Islet of Langerhans (tissue), 1 donor: Measurements from ENCODE around the gene VTI1B.
"Not testable (repeated sequence)": the region's sequence is repeated elsewhere in the genome, so short reads cannot be mapped to it uniquely, and the experiment has no call there.

ENCODE experiments used
- FAIRE-seq: peaks from one replicate; lab custom pipeline; 2011; peaks lifted over from hg19 to GRCh38; lab: Jason Lieb, UNC

VTI1B gene

DNA sequence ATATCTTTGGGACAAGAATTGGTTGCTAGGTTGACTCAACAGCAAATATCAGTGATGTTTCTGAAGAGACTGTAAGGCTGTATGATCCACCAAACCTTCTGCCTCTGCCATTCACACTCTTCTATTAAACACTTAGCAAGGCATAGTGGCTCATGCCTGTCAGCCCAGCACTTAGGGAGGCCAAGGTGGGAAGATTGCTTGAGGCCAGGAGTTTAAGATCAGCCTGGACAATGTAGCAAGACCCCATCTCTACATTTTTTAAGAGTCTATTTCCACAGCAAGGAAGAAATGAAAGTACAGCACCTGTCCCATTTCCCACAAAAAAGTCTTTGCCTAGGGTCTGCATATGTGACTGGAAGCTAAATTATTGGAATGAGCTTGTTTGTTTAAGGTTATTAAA, 46.9 kb downstream of the VTI1B start:
- no peak for FAIRE-seq

DNA sequence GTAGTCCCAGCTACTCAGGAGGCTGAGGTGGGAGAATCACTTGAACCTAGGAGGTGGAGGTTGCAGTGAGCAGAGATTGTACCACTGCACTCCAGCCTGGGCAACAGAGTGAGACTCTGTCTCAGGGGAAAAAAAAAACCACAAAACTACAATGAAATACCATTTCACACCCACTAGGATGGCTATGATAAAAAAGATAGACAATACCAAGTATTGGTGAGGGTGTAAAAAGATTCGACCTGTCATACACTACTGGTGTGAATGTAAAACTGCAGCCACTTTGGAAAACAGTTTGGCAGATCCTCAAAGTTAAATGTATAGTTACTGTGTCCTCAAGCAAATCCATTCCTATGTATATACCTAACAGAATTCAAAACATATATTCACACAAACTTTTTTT, 48.3 kb downstream of the VTI1B start:
- FAIRE-seq, result not testable (repeated sequence)

DNA sequence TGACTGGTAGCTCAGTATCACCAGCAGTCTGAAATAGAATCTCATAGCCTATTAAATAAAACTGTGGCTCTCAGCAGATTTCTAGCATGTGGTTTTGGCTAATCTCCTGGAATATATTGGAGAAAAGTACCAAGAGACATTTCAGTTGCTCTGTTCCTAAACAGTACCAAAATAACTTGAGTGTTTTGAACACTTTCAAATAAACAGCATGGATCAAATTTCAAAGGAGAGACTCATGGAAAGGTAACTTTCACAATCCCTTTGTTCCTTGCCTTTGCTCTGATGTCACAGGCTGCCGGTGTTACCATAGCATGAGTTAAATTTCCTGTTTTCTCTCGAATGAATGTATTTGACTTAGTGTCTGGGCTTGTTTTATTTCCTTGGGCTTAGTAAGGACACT, 51.3 kb downstream of the VTI1B start:
- no peak for FAIRE-seq

DNA sequence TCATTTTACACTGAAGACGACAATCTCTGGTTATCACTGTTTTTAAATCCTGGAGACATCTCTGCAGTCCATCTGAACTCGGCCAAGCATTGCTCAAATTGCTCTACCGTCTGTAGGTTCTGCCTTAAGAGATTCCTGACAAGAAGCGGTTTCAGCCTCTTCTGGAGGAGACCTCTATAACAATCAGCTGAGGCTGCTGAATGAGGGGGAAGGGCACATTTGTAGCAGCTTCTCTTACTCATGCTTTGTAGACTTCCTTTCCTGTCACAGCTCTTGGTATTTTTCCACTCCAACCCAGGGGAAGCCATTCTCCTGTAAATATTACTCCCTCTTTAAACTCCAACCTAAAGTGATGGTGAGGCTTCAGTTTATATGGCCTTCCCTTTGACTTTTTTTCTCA, 51.8 kb downstream of the VTI1B start:
- peak; percentile 89 for FAIRE-seq

DNA sequence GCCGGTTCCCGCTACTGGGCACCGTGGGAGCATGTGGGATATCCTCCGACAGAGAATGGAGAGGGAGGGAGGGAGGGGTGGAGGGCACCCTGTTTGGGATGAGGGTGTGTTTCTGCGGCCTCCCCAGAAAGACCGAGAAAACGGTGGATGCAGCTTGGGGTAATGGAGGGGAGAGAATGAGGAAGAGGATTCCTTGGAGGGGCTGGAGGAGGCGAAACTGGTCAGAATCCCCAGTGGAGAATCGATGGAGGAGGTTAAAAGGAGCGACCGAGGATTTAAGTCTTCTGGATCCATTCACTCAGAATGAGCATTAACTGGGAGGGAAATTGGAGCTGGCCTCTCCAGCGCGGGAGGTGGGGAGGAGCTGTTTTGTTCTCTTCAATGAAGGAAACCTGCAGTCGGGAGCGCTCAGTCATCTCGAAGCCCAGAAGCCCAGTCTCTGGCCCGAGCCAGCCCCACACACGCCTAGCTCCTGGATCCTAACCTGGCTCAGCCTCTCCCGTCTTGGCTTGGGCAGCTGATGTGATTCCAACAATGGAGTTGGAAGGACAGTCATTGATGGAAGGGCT, 54.1 kb downstream of the VTI1B start:
- no peak for FAIRE-seq

DNA sequence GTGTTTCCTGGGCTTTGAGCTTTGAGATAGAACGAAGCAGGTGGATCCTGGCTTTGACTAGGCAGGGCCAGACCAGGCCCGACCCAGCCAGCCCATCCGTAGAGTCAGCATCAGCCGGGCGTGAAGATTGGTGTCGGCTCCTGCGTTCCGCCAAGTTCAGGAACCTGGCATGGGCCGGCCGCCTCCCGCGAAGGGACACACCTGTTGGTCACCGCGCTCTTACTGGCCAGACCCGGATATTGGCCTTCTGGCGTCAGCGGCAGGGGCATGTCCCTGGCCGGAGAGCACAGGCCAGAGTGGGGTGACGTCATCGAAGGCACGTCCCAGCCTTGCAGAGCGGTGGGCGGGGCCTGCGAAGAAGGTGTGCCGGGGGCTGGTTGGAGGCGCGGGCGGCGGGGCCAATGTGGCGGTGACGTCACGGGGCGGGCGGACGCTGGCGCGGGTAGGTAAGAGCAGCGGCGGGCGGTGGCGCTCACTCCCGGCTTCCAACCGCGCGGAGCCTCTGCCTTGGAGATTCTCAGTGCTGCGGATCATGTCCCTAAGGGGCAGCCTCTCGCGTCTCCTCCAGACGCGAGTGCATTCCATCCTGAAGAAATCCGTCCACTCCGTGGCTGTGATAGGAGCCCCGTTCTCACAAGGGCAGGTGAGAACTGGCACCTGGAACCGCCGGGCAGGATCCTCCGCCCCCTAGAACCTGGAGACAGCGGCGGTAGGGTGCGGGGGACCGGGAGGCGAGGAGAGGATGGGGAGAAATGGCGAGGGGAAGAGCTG, 54.8 kb downstream of the VTI1B start, which contains the start of gene ARG2:
TSS of gene ARG2 (plus strand) at position 475 of the 771 bp plus-strand sequence. CDS start at position 533, 58 bp downstream.
- no peak for FAIRE-seq

DNA sequence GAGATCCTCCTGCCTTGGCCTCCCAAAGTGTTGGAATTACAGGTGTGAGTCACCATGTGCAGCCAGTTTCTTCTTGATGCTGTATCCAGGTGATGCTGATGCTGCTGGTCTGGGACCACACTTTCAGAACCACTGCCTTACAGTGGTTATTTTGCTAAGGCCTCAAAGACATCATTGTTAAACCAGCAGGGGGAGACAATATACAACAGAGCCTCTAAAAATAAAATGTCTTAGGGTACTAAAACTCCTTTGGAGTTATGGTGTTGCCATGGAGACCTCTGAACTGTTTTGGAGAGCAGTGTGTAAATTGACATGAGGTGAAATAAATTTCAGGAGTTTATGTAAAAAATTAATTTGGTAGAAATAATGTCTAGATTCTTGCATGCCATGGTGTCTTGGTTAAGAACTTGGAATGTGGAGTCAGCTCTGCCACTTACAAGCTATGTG, 55.8 kb downstream of the VTI1B start:
- FAIRE-seq, result peak; percentile 77

DNA sequence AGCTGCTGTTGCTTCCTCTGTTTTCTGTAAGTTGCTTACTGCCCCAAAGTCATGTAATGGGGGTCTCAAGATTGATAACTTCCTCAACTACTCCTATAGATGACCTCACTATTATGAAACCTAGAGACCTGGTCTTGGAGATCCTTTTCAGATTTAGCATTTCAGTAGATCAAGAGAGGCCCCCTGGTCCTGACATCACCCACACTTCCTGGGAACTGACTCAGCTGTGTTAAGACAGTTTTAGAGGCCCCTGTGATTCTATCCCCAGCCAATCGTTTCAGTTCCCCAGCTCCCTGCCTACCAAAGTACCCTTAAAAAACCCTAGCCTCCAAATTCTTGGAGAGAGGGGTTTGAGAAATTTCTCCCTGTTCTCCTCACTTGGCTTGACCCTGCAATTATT, 63.9 kb downstream of the VTI1B start:
- FAIRE-seq, result no peak

DNA sequence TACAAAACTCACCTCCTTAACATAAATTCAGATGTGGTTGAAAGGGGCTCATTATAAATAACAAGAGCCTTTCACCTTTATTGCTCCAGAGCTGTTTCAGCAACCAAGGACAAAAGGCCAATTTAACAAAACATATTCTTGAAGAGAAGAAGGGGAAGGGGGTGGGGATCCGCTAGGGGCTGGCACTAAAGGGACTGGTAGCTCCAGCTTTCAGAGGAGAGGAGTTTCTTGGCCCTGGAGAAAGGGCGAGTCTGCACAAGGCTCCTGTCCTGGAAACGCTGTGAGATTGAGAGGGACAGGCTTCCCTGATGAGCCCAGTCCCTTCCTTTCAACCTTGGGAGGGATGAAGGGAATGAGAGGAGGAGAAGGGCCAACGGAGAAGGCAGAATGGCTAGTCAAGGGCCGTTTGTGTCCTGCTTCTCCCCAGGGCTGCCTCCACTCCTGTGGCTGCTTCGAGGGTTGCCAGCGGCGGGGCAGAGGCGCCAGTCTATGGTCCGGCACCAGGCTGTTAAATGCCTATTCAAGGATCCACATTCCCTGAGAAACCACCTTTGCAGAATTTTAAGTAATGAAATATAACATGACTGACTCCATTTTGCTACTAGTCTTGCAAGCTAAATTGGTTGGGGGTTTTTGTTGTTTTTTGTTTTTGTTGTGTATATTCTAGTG, 64.7 kb downstream of the VTI1B start:
- FAIRE-seq, result no peak

DNA sequence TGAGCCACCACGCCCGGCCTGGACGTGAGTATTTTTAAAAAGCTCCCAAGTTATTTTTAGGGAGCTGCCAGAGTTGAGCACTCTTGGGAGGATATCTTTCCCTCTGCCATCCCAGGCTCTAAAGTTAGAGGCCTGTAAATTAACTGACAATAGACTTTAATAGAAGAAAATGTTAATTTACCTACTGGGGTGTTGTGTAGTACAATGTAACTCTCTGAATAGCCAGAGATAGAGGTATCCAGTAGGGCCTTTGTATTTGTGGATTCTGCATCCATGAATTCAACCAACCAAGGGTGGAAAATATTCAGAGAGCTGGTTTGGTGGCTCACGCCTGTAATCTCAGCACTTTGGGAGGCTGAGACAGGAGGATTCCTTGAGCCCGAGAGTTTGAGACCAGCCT, 66.8 kb downstream of the VTI1B start:
- no peak for FAIRE-seq

DNA sequence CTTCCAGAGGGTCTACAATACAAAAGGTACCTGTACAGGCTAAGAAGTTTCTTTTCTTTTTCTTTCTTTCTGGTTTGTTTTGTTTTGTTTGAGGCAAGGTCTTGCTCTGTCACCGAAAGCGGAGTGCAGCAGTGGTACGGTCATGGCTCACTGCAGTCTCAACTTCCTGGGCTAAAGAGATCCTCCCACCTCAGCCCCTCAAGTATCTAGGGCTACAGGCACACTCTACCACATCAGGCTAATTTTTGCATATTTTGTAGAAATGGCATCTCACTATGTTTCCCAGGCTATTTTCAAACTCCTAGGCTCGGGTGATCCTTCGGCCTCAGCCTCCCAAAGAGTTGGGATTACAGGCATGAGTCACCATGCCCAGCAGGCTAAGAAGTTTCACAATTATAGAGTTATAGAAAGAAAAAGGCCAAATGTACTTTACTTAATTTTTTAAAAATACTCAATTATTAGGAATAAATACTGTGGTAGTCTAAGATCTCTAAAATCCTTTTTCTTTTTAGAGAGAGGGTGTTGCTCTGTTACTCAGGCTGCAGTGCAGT, 71.4 kb downstream of the VTI1B start:
- FAIRE-seq, result no peak

DNA sequence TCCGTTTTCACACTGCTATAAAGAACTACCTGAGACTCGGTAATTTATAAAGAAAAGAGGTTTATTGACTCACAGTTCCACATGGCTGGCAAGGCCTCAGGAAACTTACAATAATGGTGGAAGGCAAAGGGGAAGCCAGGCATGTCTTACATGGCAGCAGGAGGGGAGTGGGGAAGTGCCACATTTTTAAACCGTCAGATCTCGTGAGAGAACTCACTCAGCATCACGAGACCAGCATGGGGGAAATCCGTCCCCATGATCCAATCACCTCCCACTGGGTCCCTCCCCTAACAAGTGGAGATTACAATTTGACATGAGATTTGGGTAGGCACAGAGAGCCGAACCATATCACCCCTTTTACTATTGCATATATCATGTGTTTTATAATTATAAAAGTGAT, 72.4 kb downstream of the VTI1B start:
- FAIRE-seq, result no peak

DNA sequence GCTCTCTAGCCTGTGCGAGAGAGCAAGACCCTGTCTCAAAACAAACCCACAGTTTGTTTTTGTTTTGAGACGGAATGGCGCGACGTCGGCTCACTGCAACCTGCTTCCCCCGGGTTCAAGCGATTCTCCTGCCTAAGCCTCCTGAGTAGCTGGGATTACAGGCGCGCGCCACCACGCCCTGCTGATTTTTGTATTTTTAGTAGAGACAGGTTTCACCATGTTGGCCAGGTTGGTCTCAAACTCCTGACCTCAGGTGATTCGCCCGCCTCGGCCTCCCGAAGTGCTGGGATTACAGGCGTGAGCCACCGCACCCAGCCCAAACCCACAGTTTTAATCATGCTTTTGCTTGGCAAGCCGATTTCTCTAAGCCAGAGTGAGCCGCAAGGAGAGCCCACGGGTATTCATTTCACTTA, 73.9 kb downstream of the VTI1B start:
- not testable (repeated sequence) for FAIRE-seq

DNA sequence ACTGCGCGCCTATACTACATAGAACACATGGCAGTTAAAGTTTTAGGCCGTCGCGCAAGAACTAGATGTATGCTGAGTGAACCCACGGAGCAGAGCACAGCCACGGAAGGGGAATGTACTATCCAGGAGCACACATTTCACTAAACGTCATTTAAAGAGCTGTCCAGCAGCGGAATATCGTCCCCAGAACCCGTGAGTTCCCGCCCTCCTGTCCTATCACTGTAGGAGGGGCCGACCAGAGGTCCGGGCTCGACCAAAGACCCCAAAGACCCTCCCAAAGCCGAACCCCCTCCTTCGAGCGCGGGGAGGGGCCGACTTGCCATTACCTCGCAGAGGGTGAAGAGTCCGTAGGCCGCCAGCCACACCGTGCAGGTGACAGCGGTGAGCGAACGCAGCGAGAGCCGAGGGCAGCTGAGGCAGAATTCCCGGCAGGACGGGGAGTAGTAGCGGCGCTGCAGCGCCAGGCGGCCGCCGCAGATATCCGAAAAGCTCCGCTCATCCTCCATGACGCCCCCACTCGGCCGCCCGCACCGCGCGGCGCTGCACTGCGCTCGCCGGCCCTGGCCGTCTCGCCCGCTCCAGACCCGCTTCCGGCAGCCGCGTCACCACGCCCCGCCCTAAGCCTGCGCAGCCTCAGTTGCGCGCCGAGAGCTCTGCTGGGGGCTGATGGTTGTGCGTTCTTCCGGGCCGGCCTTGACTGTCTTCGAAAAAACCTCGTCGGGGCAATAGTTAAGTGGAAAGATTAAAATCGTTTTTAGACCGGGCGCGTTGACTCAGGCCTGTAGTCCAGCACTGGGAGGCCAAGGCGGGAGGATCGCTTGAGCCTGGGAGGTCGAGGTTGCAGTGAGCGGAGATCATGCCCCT, 74.5 kb downstream of the VTI1B start, which contains the start of gene PIGH:
TSS of gene PIGH (minus strand) at position 571 of the 864 bp plus-strand sequence. CDS start at position 506, 65 bp downstream.
- FAIRE-seq, result no peak
